PC-3 (cell line): ENCODE data around the gene OLFML2A.

Experiments used
- EZH2phosphoT487 ChIP-seq: fragments of 300-600 bp; sonication (generic); IDR thresholded peaks from 2 replicates; pipeline ENCODE4 v1.6.1; 2018; ENCODE audit warnings: mild to moderate bottlenecking, antibody characterized with exemption, low read length, borderline replicate concordance
- TF ChIP-seq, protein P1 (sequence below): fragments of 300-600 bp; sonication (generic); conservative IDR thresholded peaks from 2 replicates; pipeline ENCODE4 v1.5.1; 2017; ENCODE audit warnings: antibody characterized with exemption, low read depth, mild to moderate bottlenecking, low read length

DNA sequence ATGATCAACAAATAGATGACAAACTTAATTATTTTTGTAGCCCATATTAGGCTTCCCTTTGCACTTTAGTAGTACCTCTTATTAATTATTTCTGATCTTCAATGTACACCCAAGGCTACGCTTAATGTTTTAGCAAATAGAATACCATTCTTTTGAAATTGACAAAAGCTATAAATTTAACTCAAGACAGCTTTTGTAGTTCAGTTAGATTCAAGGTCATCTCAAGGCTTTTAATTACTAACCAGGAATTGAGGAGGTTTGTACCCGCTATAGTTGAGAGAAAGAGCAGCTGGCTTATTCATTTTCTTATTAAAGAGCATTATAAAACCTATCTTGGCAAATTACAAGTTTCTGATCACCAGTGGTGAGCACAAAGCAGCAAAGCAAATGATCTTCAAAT, 20.9 kb upstream of the OLFML2A start:
- no peak for TF ChIP-seq EZH2phosphoT487
- TF ChIP-seq, protein P1, sequence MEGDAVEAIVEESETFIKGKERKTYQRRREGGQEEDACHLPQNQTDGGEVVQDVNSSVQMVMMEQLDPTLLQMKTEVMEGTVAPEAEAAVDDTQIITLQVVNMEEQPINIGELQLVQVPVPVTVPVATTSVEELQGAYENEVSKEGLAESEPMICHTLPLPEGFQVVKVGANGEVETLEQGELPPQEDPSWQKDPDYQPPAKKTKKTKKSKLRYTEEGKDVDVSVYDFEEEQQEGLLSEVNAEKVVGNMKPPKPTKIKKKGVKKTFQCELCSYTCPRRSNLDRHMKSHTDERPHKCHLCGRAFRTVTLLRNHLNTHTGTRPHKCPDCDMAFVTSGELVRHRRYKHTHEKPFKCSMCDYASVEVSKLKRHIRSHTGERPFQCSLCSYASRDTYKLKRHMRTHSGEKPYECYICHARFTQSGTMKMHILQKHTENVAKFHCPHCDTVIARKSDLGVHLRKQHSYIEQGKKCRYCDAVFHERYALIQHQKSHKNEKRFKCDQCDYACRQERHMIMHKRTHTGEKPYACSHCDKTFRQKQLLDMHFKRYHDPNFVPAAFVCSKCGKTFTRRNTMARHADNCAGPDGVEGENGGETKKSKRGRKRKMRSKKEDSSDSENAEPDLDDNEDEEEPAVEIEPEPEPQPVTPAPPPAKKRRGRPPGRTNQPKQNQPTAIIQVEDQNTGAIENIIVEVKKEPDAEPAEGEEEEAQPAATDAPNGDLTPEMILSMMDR = no peak
